Suprapubic skin (tissue), 4 donors: Measurements from ENCODE around the gene TMEM59L. TPM values are rescaled to one million over a fixed set of nuclear protein-coding genes. Genes with fewer than 3 reads are reported as not detected.
A peak's percentile ranks its signal among the peaks of the same experiment; 100 is the strongest.
"Not testable (repeated sequence)": the region's sequence is repeated elsewhere in the genome, so short reads cannot be mapped to it uniquely, and the experiment has no call there.

Experiments
- DNase-seq, 2 donors: peaks; one replicate each; pipeline ENCODE4 v3.0.0-alpha.2; 2019; ENCODE audit warnings: low spot score in 2 of 2
- H3K27ac ChIP-seq: fragments of 200-600 bp; sonication (generic); one replicate; pipeline ENCODE4 v1.5.1; 2019
- H3K27me3 ChIP-seq: fragments of 200-600 bp; sonication (generic); one replicate; pipeline ENCODE4 v1.5.1; 2019
- H3K36me3 ChIP-seq: fragments of 200-600 bp; sonication (generic); one replicate; pipeline ENCODE4 v1.5.1; 2019
- H3K4me1 ChIP-seq: fragments of 200-600 bp; sonication (generic); one replicate; pipeline ENCODE4 v1.5.1; 2019
- H3K4me3 ChIP-seq: fragments of 200-600 bp; sonication (generic); one replicate; pipeline ENCODE4 v1.5.1; 2019; ENCODE audit warnings: mild to moderate bottlenecking
- H3K9me3 ChIP-seq: fragments of 200-600 bp; sonication (generic); one replicate; pipeline ENCODE4 v1.5.1; 2019
- EP300 ChIP-seq: sonication (generic); formaldehyde crosslinking; IDR thresholded peaks from one replicate; pipeline ENCODE4 v1.6.1; 2017; ENCODE audit warnings: antibody characterized with exemption
- POLR2A ChIP-seq, 2 donors: fragments of 450-650 bp; IDR thresholded peaks; one replicate each; pipeline ENCODE4 v1.6.1; 2017; ENCODE audit warnings: antibody characterized with exemption in 2 of 2, mild to moderate bottlenecking in 2 of 2, moderate library complexity in 2 of 2
- POLR2AphosphoS5 ChIP-seq, 3 donors: sonication (generic); formaldehyde crosslinking; IDR thresholded peaks; one replicate each; pipeline ENCODE4 v1.6.1; 2017; ENCODE audit warnings: antibody characterized with exemption in 3 of 3
- WGBS: methylation state at CpG from one replicate; pipeline ENCODE4 v1.1.5; 2018; 5-methylcytosine and 5-hydroxymethylcytosine counted together
- total RNA-seq, 4 donors: library from RNA; depleted of rRNA; stranded (reverse); fragments of >200 nt; gene quantifications; one replicate each; pipeline ENCODE4 v1.1.0, GENCODE V29; 2016
- TF ChIP-seq, protein P1 (sequence below), 2 donors: fragments of 200-600 bp in 1 of 2; fragments of 450-650 bp in 1 of 2; sonication (generic) in 1 of 2; IDR thresholded peaks; one replicate each; pipeline ENCODE4 v1.5.1; 2016 to 2019; ENCODE audit warnings: antibody characterized with exemption in 2 of 2, mild to moderate bottlenecking in 1 of 2, moderate library complexity in 1 of 2

The TMEM59L gene
- total RNA-seq, 4 donors from 2014 or later: 0.49 to 1.4 (median 0.97) TPM

DNA sequence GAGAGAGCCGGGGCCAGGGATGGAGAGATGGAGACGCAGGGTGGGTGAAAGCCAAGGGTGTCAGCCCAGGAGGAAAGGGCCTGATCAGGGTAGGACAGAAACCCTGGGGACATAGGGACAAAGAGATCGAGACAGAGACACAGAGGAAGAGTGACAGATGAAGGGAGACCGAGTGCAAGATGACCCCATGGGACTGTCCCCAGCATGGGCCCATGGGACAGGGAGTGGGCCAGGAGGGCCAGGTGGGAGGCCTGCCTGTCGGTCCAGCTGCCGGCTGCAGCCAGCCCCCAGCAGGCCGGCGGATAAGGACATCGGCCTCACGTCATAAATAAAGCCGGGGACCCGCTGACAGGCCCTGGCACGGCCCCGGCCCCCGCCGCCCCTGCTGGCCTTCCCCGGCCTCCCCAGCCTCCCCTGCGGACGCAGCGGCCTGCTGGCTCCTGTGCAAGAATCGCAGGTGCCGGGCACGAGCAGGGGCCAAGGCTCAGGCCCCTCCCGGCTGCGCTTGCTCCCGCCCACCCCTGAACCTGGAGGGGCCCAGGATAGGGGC is 17.8 kb upstream of the TMEM59L start:
- TF ChIP-seq EP300 (no peak), POLR2AphosphoS5 (IDR thresholded peaks at IDR 0.05) (no peak), POLR2A (IDR thresholded peaks at IDR 0.05) (no peak)
- TF ChIP-seq, protein P1, sequence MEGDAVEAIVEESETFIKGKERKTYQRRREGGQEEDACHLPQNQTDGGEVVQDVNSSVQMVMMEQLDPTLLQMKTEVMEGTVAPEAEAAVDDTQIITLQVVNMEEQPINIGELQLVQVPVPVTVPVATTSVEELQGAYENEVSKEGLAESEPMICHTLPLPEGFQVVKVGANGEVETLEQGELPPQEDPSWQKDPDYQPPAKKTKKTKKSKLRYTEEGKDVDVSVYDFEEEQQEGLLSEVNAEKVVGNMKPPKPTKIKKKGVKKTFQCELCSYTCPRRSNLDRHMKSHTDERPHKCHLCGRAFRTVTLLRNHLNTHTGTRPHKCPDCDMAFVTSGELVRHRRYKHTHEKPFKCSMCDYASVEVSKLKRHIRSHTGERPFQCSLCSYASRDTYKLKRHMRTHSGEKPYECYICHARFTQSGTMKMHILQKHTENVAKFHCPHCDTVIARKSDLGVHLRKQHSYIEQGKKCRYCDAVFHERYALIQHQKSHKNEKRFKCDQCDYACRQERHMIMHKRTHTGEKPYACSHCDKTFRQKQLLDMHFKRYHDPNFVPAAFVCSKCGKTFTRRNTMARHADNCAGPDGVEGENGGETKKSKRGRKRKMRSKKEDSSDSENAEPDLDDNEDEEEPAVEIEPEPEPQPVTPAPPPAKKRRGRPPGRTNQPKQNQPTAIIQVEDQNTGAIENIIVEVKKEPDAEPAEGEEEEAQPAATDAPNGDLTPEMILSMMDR (IDR thresholded peaks at IDR 0.05): no peak
- H3K4me3 ChIP-seq: peak overlapping the region; percentile 42
- 43% methylated on average over 10 of the region's 26 CpGs for WGBS

GRCh38 chr19:18595475-18595874 is 17.2 kb upstream of the TMEM59L start:
- WGBS: 73% methylated on average over 5 of the region's 6 CpGs
- Histone ChIP-seq H3K27ac (no peak overlapping the region), H3K27me3 (peaks cover 22% of the 10 kb centered on the region), H3K9me3 (no peaks in the 10 kb centered on the region), H3K4me1 (peaks cover 32% of the 10 kb centered on the region), H3K4me3 (no peak overlapping the region), H3K36me3 (peaks cover 11% of the 10 kb centered on the region)
- no peak for DNase-seq
- no peak for TF ChIP-seq POLR2A (IDR thresholded peaks at IDR 0.05)

More for the DNA sequence above, 17.8 kb upstream of the TMEM59L start:
- Histone ChIP-seq H3K4me1 (peaks cover 37% of the 10 kb centered on the region), H3K27me3 (peaks cover 22% of the 10 kb centered on the region), H3K27ac (no peak overlapping the region), H3K9me3 (no peaks in the 10 kb centered on the region), H3K36me3 (peaks cover 11% of the 10 kb centered on the region)
- no peak for DNase-seq

GRCh38 chr19:18596752-18597157 is 15.9 kb upstream of the TMEM59L start:
- TF ChIP-seq POLR2AphosphoS5 (IDR thresholded peaks at IDR 0.05) (no peak), EP300 (no peak), POLR2A (IDR thresholded peaks at IDR 0.05) (no peak)
- TF ChIP-seq, protein P1 (IDR thresholded peaks at IDR 0.05): no peak
- Histone ChIP-seq H3K4me1 (peaks cover 26% of the 10 kb centered on the region), H3K27ac (no peak overlapping the region), H3K36me3 (peaks cover 3% of the 10 kb centered on the region), H3K27me3 (peaks cover 22% of the 10 kb centered on the region), H3K4me3 (no peak overlapping the region), H3K9me3 (no peaks in the 10 kb centered on the region)
- 69% methylated on average over 19 of the region's 21 CpGs for WGBS
- peak in 1 of 2 donors; percentile 69 for DNase-seq

- TF ChIP-seq, protein P1 (IDR thresholded peaks at IDR 0.05): no peak
- TF ChIP-seq EP300 (no peak), POLR2A (IDR thresholded peaks at IDR 0.05) (no peak), POLR2AphosphoS5 (IDR thresholded peaks at IDR 0.05) (no peak)
- WGBS: 76% methylated on average over 16 of the region's 25 CpGs
- no peak for DNase-seq
- Histone ChIP-seq H3K4me1 (peaks cover 22% of the 10 kb centered on the region), H3K9me3 (no peaks in the 10 kb centered on the region), H3K36me3 (no peaks in the 10 kb centered on the region), H3K4me3 (no peak overlapping the region), H3K27me3 (peaks cover 22% of the 10 kb centered on the region), H3K27ac (no peak overlapping the region)
Measured at GRCh38 chr19:18597809-18598660, 14.6 kb upstream of the TMEM59L start.

- no peak for DNase-seq
- no peak overlapping the region for H3K27ac ChIP-seq
- TF ChIP-seq, protein P1 (IDR thresholded peaks at IDR 0.05): no peak
- TF ChIP-seq POLR2A (IDR thresholded peaks at IDR 0.05): no peak
- TF ChIP-seq POLR2AphosphoS5 (IDR thresholded peaks at IDR 0.05): no peak
- no peak for TF ChIP-seq EP300
- WGBS: 92% methylated on average over 5 of the region's 20 CpGs
- H3K4me1 ChIP-seq: peaks cover 20% of the 10 kb centered on the region
- H3K27me3 ChIP-seq: peaks cover 33% of the 10 kb centered on the region
- no peaks in the 10 kb centered on the region for H3K9me3 ChIP-seq
- H3K36me3 ChIP-seq: no peaks in the 10 kb centered on the region
- no peak overlapping the region for H3K4me3 ChIP-seq
Measured at GRCh38 chr19:18599485-18599884, 13.2 kb upstream of the TMEM59L start.

DNA sequence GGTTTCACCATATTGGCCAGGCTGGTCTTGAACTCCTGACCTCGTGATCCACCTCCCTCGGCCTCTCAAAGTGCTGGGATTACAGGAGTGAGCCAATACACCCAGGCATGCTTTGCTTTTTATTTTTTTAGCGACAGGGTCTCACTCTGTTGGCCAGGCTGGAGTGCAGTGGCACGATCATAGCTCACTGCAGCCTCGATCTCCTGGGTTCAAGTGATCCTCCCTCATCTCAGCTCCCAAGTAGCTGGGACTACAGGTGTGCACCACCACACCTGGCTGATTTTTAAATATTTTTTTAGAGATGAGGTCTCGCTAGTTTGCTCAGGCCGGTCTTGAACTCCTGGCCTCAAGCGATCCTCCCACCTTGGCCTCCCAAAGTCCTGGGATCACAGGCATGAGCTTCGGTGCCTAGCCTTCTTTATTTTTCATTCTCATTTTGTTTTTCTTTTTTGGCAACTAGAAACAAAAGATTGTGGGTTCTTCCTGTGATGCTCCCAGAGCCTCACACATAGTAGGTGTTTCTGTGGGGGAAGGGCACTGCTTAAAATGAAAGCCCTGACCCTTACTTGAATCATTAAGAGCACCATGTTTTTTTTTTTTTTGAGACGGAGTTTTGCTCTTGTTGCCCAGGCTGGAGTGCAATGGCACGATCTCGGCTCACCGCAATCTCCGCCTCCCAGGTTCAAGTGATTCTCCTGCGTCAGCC is 11.8 kb upstream of the TMEM59L start:
- not testable (repeated sequence) for H3K36me3 ChIP-seq, H3K4me3 ChIP-seq, DNase-seq, H3K9me3 ChIP-seq, H3K27ac ChIP-seq
- H3K4me1 ChIP-seq: peaks cover 23% of the 10 kb centered on the region
- H3K27me3 ChIP-seq: peaks cover 47% of the 10 kb centered on the region
- WGBS: 94% methylated on average over 15 of the region's 15 CpGs
